Heart left ventricle (tissue), 16 donors: ENCODE measurements around the gene ZNF837. TPM values are rescaled to one million over a fixed set of nuclear protein-coding genes. Genes with fewer than 3 reads are reported as not detected.

Source experiments
- ATAC-seq, 4 donors: fragments of 200-7000 bp; cut with Tn5 transposase; one replicate each; pipeline ENCODE4 v1.9.1; 2020 to 2022; ENCODE audit warnings: moderate library complexity in 4 of 4, mild to moderate bottlenecking in 3 of 4, moderate number of reproducible peaks in 1 of 4
- DNase-seq, 5 donors: peaks; one replicate each; pipeline ENCODE4 v3.0.0-alpha.2; 2020
- H3K27ac ChIP-seq, 12 donors: fragments of 200-600 bp; sonication (generic) in 4 of 12; one replicate each; pipeline versions ENCODE4 v1.5.0 to v1.8.0; 2016 to 2022; ENCODE audit warnings: mild to moderate bottlenecking in 2 of 12
- H3K27me3 ChIP-seq, 9 donors: fragments of 200-600 bp; sonication (generic) in 2 of 9; one replicate each; pipeline versions ENCODE4 v1.5.1 to v1.8.0; 2016 to 2022; ENCODE audit warnings: mild to moderate bottlenecking in 3 of 9
- H3K36me3 ChIP-seq, 9 donors: fragments of 200-600 bp; sonication (generic) in 2 of 9; one replicate each; pipeline versions ENCODE4 v1.5.0 to v1.8.0; 2018 to 2022; ENCODE audit warnings: mild to moderate bottlenecking in 2 of 9
- H3K4me1 ChIP-seq, 12 donors: fragments of 200-600 bp; sonication (generic) in 4 of 12; one replicate each; pipeline versions ENCODE4 v1.5.0 to v1.8.0; 2016 to 2022; ENCODE audit warnings: mild to moderate bottlenecking in 3 of 12
- H3K4me3 ChIP-seq, 12 donors: fragments of 200-600 bp; sonication (generic) in 4 of 12; one replicate each; pipeline versions ENCODE4 v1.5.0 to v1.8.0; 2017 to 2022; ENCODE audit warnings: mild to moderate bottlenecking in 9 of 12, moderate library complexity in 4 of 12
- H3K9me3 ChIP-seq, 12 donors: fragments of 200-600 bp; sonication (generic) in 4 of 12; one replicate each; pipeline versions ENCODE4 v1.5.0 to v1.8.0; 2016 to 2022; ENCODE audit warnings: mild to moderate bottlenecking in 1 of 12
- CTCF ChIP-seq, 12 donors: fragments of 200-600 bp; sonication (generic) in 4 of 12; IDR thresholded peaks; one replicate each; pipeline versions ENCODE4 v1.5.0 to v1.8.0; 2018 to 2022; ENCODE audit warnings: antibody characterized with exemption in 12 of 12, mild to moderate bottlenecking in 5 of 12
- POLR2A ChIP-seq, 2 donors: fragments of 450-650 bp; IDR thresholded peaks; one replicate each; pipeline ENCODE4 v1.6.1; 2017; ENCODE audit warnings: antibody characterized with exemption in 2 of 2, mild to moderate bottlenecking in 2 of 2, moderate library complexity in 2 of 2
- WGBS, 4 donors: extraction: QIAGEN DNeasy Blood & Tissue Kit in 2 of 4; methylation state at CpG; one replicate each; pipeline versions ENCODE4 v1.1.5 to v1.1.7; 2013 to 2018; 5-methylcytosine and 5-hydroxymethylcytosine counted together
- intact Hi-C, 10 donors: fragments of 100-400 bp; cut with DNase I; formaldehyde crosslinking; loops; one replicate each; pipeline versions ENCODE4 v1.11.1 to v1.14.2; 2022
- polyA plus RNA-seq, 2 donors: library from polyadenylated mRNA; stranded (reverse); fragments of 200-250 nt; gene quantifications; one replicate each; pipeline ENCODE4 v1.2.3, GENCODE V29; 2013
- total RNA-seq, 9 donors: library from RNA; depleted of rRNA in 2 of 9; stranded (reverse); fragments of >200 nt in 2 of 9; fragmentation: NEBNext Ultra II Directional in 3 of 9; extraction: Animal tissue kit (Norgen Biotek cat#: 25700) in 3 of 9; gene quantifications; one replicate each; pipeline versions ENCODE4 v1.1.0 to v1.2.4, GENCODE V29; 2016 to 2023
- donor health status: ischemic (EF 13 %, LVEDD 7.1; RV severe dilation, severe dysfunction).
- donor health status: healthy with polysubstance abuse.
- donor health status: DM: no; HTN: yes; CAD: no.
- donor health status: DM: no; HTN: no; CAD: no.
- donor health status: ischemic (EF 25% LVEDD 6.9; RV normal size, moderate dysfunction).
- donor health status: ischemic (EF 25% LVEDD 5.7; RV mildly dilated, moderate dysfunction).
- donor health status: healthy.
- donor health status: DM: yes; HTN: yes; CAD: no.
- donor health status: ischemic (EF 35%, LVEDD 5.7; RV mildly dilated, moderate dysfunction).
- donor health status: nonischemic (EF 11% LVEDD 7.7; RV severe dilation, severe dysfunction).
- donor health status: DM: yes; HTN: yes; CAD: no.
- donor health status: PGD.
- donor health status: ischemic (EF 29% LVEDD 5.4; RV normal size, mild dysfunction).
- donor health status: nonischemic (EF 23%, LVEDD 6.1; RV moderate dilation, normal function).

ZNF837 gene
- total and polyA plus RNA-seq, 11 donors, result 0.17 to 0.75 (median 0.57) TPM; not detected in 2

- H3K27me3 ChIP-seq, result peaks cover 5 to 56% (median 16%) of the 10 kb centered on the region in 9 donors
- DNase-seq, result no peak
- H3K4me3 ChIP-seq, result peak overlapping the region in 4 of 12 donors; percentile 58 to 62 (median 58)
- WGBS, 4 donors, result 92 to 95% (median 95%) methylated on average over 10 of the region's 10 CpGs
- H3K9me3 ChIP-seq, result no peaks in the 10 kb centered on the region
- H3K36me3 ChIP-seq, result no peaks in the 10 kb centered on the region
- TF ChIP-seq POLR2A (IDR thresholded peaks at IDR 0.05), result no peak
- no peak for TF ChIP-seq CTCF (IDR thresholded peaks at IDR 0.05)
- H3K27ac ChIP-seq, result no peak overlapping the region
- no peak for ATAC-seq
- intact Hi-C loops, result no loop called here
- H3K4me1 ChIP-seq, result peaks cover 0 to 38% (median 17%) of the 10 kb centered on the region in 12 donors
Observed at GRCh38 chr19:58355215-58355796, 25.5 kb downstream of the ZNF837 start.

- no peak for DNase-seq
- Histone ChIP-seq H3K36me3 (no peaks in the 10 kb centered on the region), H3K4me3 (no peak overlapping the region), H3K27me3 (peaks cover 9 to 63% (median 22%) of the 10 kb centered on the region in 9 donors), H3K9me3 (no peaks in the 10 kb centered on the region), H3K27ac (no peak overlapping the region), H3K4me1 (peaks cover 0 to 43% (median 22%) of the 10 kb centered on the region in 12 donors)
- intact Hi-C loops, result no loop called here
- ATAC-seq, result no peak
- 81 to 85% (median 83%) methylated on average over 6 of the region's 6 CpGs for WGBS, 4 donors
- TF ChIP-seq POLR2A (IDR thresholded peaks at IDR 0.05) (no peak), CTCF (IDR thresholded peaks at IDR 0.05) (no peak)
Observed at GRCh38 chr19:58354478-58355030, 26.3 kb downstream of the ZNF837 start.

- 85 to 93% (median 89%) methylated on average over 12 to 15 of the region's 15 CpGs for WGBS, 4 donors
- intact Hi-C loops, result no loop called here
- no peak for ATAC-seq
- TF ChIP-seq CTCF (IDR thresholded peaks at IDR 0.05) (no peak), POLR2A (IDR thresholded peaks at IDR 0.05) (no peak)
- no peak for DNase-seq
- peaks cover 9 to 67% (median 28%) of the 10 kb centered on the region in 9 donors for H3K27me3 ChIP-seq
- H3K9me3 ChIP-seq, result no peaks in the 10 kb centered on the region
- no peak overlapping the region for H3K27ac ChIP-seq
- H3K4me3 ChIP-seq, result no peak overlapping the region
- peaks cover 0 to 43% (median 23%) of the 10 kb centered on the region in 12 donors for H3K4me1 ChIP-seq
- no peaks in the 10 kb centered on the region for H3K36me3 ChIP-seq
Observed at GRCh38 chr19:58353717-58354477, 26.9 kb downstream of the ZNF837 start.
